Ascending aorta (tissue), 2 donors: Measurements from ENCODE around the gene SACM1L. TPM values are rescaled to one million over a fixed set of nuclear protein-coding genes. Genes with fewer than 3 reads are reported as not detected.
A peak's percentile ranks its signal among the peaks of the same experiment; 100 is the strongest.

Experiments
- DNase-seq, 2 donors: peaks; one replicate each; pipeline ENCODE4 v3.0.0-alpha.2; 2019; ENCODE audit warnings: low spot score in 2 of 2
- H3K27ac ChIP-seq, 2 donors: fragments of 200-600 bp; sonication (generic); one replicate each; pipeline ENCODE4 v1.5.1; 2016 to 2017; ENCODE audit warnings: mild to moderate bottlenecking in 1 of 2
- H3K27me3 ChIP-seq: fragments of 200-600 bp; sonication (generic); one replicate; pipeline ENCODE4 v1.5.1; 2017
- H3K36me3 ChIP-seq, 2 donors: fragments of 200-600 bp; sonication (generic); one replicate each; pipeline ENCODE4 v1.5.1; 2016
- H3K4me1 ChIP-seq, 2 donors: fragments of 200-600 bp; sonication (generic); one replicate each; pipeline ENCODE4 v1.5.1; 2016 to 2017; ENCODE audit warnings: mild to moderate bottlenecking in 1 of 2
- H3K4me3 ChIP-seq, 2 donors: fragments of 200-600 bp; sonication (generic); one replicate each; pipeline ENCODE4 v1.5.1; 2016 to 2017; ENCODE audit warnings: mild to moderate bottlenecking in 1 of 2
- H3K9me3 ChIP-seq, 2 donors: fragments of 200-600 bp; sonication (generic); one replicate each; pipeline ENCODE4 v1.5.1; 2016
- intact Hi-C: fragments of 100-400 bp; cut with DNase I; formaldehyde crosslinking; loops from one replicate; pipeline ENCODE4 v1.15.1; 2023
- total RNA-seq: library from RNA; depleted of rRNA; stranded (reverse); fragments of >200 nt; gene quantifications from one replicate; pipeline ENCODE4 v1.1.0, GENCODE V29; 2016
- TF ChIP-seq, protein P1 (sequence below), 3 experiments: fragments of 200-600 bp in 2 of 3; fragments of 450-650 bp in 1 of 3; sonication (generic) in 2 of 3; IDR thresholded peaks; one replicate each; pipeline ENCODE4 v1.5.1; 2016 to 2019; ENCODE audit warnings: antibody characterized with exemption in 3 of 3, mild to moderate bottlenecking in 1 of 3, moderate library complexity in 1 of 3

Gene SACM1L
- total RNA-seq, 1 donor from 2014 or later, result 7.2 TPM

DNA sequence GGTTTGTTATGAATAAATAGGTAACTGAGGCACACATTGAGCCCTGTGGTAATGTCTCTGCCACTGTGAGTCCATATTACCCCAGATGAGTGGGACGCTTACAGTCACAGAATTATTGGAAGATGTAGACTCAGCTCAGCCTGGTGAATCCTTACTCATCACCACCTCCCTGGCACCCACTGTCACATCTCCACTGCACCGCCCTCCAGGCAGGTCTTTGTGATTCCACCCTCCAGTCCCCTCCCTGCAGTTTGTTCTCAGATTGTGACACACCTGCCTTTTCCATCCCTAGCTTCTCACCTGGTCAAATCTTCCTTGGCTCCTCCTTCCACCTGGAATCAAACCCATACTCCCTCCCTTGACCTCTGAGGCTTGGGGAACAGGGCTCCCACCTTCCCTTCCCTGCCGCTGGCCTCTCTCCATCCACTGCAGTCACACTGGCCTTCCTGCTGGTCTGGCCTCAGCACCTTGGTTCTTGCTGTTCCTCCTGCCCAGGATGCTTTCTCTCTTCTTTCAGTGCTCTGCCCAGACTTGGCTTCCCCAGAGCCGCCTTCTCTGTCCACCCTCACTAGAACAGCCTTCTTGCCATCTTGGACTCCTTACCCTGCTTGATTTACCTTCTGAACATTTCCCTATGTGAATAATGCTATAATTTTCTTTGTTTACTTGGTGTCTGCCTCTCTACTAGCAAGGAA is 97.8 kb downstream of the SACM1L start:
- no peak for DNase-seq
- no peaks in the 10 kb centered on the region for H3K4me1 ChIP-seq
- TF ChIP-seq, protein P1, sequence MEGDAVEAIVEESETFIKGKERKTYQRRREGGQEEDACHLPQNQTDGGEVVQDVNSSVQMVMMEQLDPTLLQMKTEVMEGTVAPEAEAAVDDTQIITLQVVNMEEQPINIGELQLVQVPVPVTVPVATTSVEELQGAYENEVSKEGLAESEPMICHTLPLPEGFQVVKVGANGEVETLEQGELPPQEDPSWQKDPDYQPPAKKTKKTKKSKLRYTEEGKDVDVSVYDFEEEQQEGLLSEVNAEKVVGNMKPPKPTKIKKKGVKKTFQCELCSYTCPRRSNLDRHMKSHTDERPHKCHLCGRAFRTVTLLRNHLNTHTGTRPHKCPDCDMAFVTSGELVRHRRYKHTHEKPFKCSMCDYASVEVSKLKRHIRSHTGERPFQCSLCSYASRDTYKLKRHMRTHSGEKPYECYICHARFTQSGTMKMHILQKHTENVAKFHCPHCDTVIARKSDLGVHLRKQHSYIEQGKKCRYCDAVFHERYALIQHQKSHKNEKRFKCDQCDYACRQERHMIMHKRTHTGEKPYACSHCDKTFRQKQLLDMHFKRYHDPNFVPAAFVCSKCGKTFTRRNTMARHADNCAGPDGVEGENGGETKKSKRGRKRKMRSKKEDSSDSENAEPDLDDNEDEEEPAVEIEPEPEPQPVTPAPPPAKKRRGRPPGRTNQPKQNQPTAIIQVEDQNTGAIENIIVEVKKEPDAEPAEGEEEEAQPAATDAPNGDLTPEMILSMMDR (IDR thresholded peaks at IDR 0.05), result no peak
- no peak overlapping the region for H3K4me3 ChIP-seq
- intact Hi-C loops, result no loop called here
- H3K27ac ChIP-seq, result no peak overlapping the region
- H3K9me3 ChIP-seq, result no peaks in the 10 kb centered on the region
- H3K36me3 ChIP-seq, result no peaks in the 10 kb centered on the region
- no peaks in the 10 kb centered on the region for H3K27me3 ChIP-seq

DNA sequence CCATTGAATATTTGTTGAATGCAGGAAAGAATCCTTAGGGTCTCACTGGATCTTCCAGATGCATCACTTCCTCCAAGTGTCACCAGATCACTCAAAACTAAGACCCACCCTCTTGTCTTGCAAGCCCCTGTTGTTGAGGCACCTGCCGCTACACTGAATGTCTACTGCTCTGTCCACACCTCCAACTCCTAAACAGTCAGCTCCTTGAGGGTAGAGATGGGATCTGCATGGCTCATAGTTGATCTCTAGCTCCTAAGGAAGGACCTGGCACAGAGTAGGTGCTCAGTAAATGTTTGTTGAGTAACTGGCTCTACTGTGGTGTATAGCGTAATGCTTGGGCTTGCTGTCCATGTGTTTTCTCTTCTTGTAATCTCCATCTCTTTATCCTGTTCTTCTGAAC is 98.4 kb downstream of the SACM1L start:
- Histone ChIP-seq H3K27me3 (no peaks in the 10 kb centered on the region), H3K36me3 (no peaks in the 10 kb centered on the region), H3K4me3 (no peak overlapping the region), H3K27ac (no peak overlapping the region), H3K9me3 (no peaks in the 10 kb centered on the region), H3K4me1 (no peaks in the 10 kb centered on the region)
- intact Hi-C loops, result no loop called here
- no peak for DNase-seq
- TF ChIP-seq, protein P1 (IDR thresholded peaks at IDR 0.05), result no peak

DNA sequence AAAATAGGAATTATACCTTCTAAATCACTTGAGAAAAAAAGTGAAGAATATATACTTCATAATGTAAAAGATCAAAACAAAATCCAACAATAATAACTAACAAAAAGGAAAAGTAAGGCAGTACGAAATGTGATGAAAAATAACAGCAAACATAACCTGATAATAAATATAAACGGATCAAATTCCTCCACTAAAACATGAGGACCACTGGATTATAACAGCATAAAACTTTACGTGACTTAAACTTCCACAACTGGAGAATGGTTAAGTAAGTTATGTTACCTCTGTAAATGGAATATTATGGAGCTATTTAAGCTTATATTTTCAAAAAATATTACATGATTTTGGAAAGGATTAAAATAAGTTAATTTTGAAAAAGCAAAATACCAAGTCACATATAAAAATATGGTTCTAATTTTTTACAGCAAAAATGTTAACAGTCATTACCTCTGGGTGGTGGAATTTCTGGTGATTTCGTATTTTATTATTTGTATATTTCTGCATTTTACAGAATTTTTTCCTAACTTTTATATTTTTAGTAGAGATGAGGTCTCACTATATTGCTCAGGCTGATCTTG is 100.1 kb downstream of the SACM1L start:
- H3K27me3 ChIP-seq, result no peaks in the 10 kb centered on the region
- H3K36me3 ChIP-seq, result no peaks in the 10 kb centered on the region
- no peak overlapping the region for H3K4me3 ChIP-seq
- intact Hi-C loops, result no loop called here
- no peak overlapping the region for H3K27ac ChIP-seq
- TF ChIP-seq, protein P1 (IDR thresholded peaks at IDR 0.05), result no peak
- no peaks in the 10 kb centered on the region for H3K9me3 ChIP-seq
- no peaks in the 10 kb centered on the region for H3K4me1 ChIP-seq
- DNase-seq, result no peak

DNA sequence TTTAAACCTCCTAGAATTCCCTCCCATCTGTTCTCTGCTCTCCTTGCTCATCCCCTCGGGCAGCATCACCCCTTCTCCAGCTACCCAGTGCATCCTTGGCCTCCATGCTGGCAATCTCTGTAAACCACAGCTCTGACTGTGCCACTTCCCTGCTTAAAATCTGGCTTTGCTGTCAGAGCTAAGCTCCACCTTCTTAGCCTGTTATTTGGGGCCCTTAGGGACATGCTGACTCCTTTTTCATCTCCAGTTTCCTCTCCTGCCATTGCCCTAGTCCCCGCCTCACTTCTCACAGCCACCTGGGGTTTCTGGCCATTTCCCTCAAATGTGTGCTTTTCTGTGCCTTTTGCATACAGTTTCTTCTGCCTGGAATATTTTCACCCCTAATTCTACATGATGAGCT is 101.4 kb downstream of the SACM1L start:
- intact Hi-C loops, result no loop called here
- Histone ChIP-seq H3K36me3 (no peaks in the 10 kb centered on the region), H3K27ac (no peak overlapping the region), H3K27me3 (no peaks in the 10 kb centered on the region), H3K4me3 (no peak overlapping the region), H3K9me3 (no peaks in the 10 kb centered on the region), H3K4me1 (no peaks in the 10 kb centered on the region)
- DNase-seq, result peak in 1 of 2 donors; percentile 30
- TF ChIP-seq, protein P1 (IDR thresholded peaks at IDR 0.05), result no peak

DNA sequence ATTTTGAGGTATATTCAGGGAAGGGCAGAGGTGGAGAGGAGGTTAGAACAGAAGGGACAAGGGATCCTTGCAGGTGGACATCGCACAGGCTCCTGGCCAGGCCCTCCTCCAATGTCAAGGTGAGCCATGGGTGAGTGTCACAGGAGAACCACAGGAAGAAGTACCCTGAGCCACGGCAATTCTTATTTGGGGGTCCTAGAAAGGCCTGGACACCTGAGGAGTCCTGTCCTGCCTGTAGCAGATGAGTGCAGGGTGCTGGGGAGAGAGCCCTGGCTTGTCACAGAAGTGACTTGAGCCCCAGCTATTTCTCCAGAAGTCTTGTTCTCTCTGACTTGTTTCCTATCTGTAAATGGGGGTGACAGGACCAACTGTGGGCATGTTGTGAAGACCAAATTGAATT is 102.8 kb downstream of the SACM1L start:
- TF ChIP-seq, protein P1 (IDR thresholded peaks at IDR 0.05), result no peak

More for the DNA sequence above, 102.8 kb downstream of the SACM1L start:
- no peaks in the 10 kb centered on the region for H3K9me3 ChIP-seq
- H3K4me1 ChIP-seq, result peaks cover 4 to 8% of the 10 kb centered on the region in 2 donors
- H3K4me3 ChIP-seq, result no peak overlapping the region
- peaks cover 6% of the 10 kb centered on the region for H3K27me3 ChIP-seq
- no peaks in the 10 kb centered on the region for H3K36me3 ChIP-seq
- intact Hi-C loops, result no loop called here
- no peak for DNase-seq
- H3K27ac ChIP-seq, result no peak overlapping the region
